Neuronal stem cell (in vitro differentiated cells): ENCODE results near the gene CD44.

Source experiments
- DNase-seq: peaks from one replicate; pipeline ENCODE4 v3.0.0-alpha.2; 2013; ENCODE audit warnings: low spot score
- H2AFZ ChIP-seq: one replicate; pipeline ENCODE4 v1.6.1; 2013; ENCODE audit warnings: mild to moderate bottlenecking, low read length, inconsistent platforms
- H2AK5ac ChIP-seq: 2 replicates; pipeline ENCODE4 v1.6.1; 2013; ENCODE audit warnings: low read depth, mild to moderate bottlenecking, inconsistent platforms, low read length, moderate library complexity, mixed read lengths
- H2BK120ac ChIP-seq: 2 replicates; pipeline ENCODE4 v1.6.1; 2013; ENCODE audit warnings: low read depth, mild to moderate bottlenecking, inconsistent platforms, low read length, moderate library complexity, mixed read lengths
- H2BK12ac ChIP-seq: one replicate; pipeline ENCODE4 v1.6.1; 2013; ENCODE audit warnings: low read length, inconsistent platforms
- H2BK15ac ChIP-seq: 2 replicates; pipeline ENCODE4 v1.6.1; 2013; ENCODE audit warnings: mild to moderate bottlenecking, low read length, inconsistent platforms, mixed read lengths
- H2BK5ac ChIP-seq: one replicate; pipeline ENCODE4 v1.6.1; 2013; ENCODE audit warnings: inconsistent platforms, mild to moderate bottlenecking, low read length, moderate library complexity
- H3K14ac ChIP-seq: one replicate; pipeline ENCODE4 v1.6.1; 2013; ENCODE audit warnings: low read length, inconsistent platforms
- H3K18ac ChIP-seq: 2 replicates; pipeline ENCODE4 v1.6.1; 2013; ENCODE audit warnings: low read length, inconsistent platforms
- H3K23ac ChIP-seq: 2 replicates; pipeline ENCODE4 v1.6.1; 2013; ENCODE audit warnings: low read depth, mild to moderate bottlenecking, mixed read lengths, low read length, inconsistent platforms; ENCODE audit not compliant: poor library complexity
- H3K27ac ChIP-seq: replicated peaks from 3 replicates; pipeline ENCODE4 v1.5.1; 2013; ENCODE audit warnings: low read length, inconsistent platforms
- H3K27me3 ChIP-seq, 3 experiments: 2 replicates each; pipeline ENCODE4 v1.6.1; 2013; ENCODE audit warnings: low read length in 3 of 3, mild to moderate bottlenecking in 2 of 3, inconsistent platforms in 1 of 3, low read depth in 1 of 3, mixed read lengths in 1 of 3, moderate library complexity in 1 of 3; ENCODE audit not compliant: control insufficient read depth in 3 of 3, insufficient read depth in 3 of 3
- H3K36me3 ChIP-seq, 2 donors: replicated peaks in 1 of 2; 2 replicates each; pipeline ENCODE4 v1.6.1; 2013; ENCODE audit warnings: low read length in 2 of 2; ENCODE audit not compliant: control insufficient read depth in 2 of 2, insufficient read depth in 2 of 2
- H3K4ac ChIP-seq: 2 replicates; pipeline ENCODE4 v1.6.1; 2013; ENCODE audit warnings: inconsistent platforms, mild to moderate bottlenecking, low read length, moderate library complexity
- H3K4me1 ChIP-seq, 2 donors: 1 replicate in 1 of 2; 2 replicates in 1 of 2; pipeline ENCODE4 v1.6.1; 2013; ENCODE audit warnings: low read length in 2 of 2, low read depth in 1 of 2; ENCODE audit not compliant: control insufficient read depth in 2 of 2, insufficient read depth in 1 of 2
- H3K4me2 ChIP-seq: one replicate; pipeline ENCODE4 v1.6.1; 2013; ENCODE audit warnings: mild to moderate bottlenecking, low read length, inconsistent platforms; ENCODE audit not compliant: insufficient read depth, poor library complexity, severe bottlenecking
- H3K4me3 ChIP-seq, 2 donors: 2 replicates each; pipeline ENCODE4 v1.5.1; 2013; ENCODE audit warnings: low read length in 2 of 2, mild to moderate bottlenecking in 2 of 2, inconsistent platforms in 1 of 2, moderate library complexity in 1 of 2
- H3K79me1 ChIP-seq: one replicate; pipeline ENCODE4 v1.6.1; 2013; ENCODE audit warnings: low read depth, mild to moderate bottlenecking, inconsistent platforms, low read length, moderate library complexity
- H3K9ac ChIP-seq: one replicate; pipeline ENCODE4 v1.6.1; 2013; ENCODE audit warnings: mild to moderate bottlenecking, low read depth, low read length, inconsistent platforms; ENCODE audit not compliant: poor library complexity
- H3K9me3 ChIP-seq, 2 donors: replicated peaks in 1 of 2; 2 replicates each; pipeline versions ENCODE3 to v1.6.1; 2013; ENCODE audit warnings: low read length in 2 of 2, mild to moderate bottlenecking in 2 of 2, inconsistent platforms in 1 of 2, low read depth in 1 of 2, mixed read lengths in 1 of 2, moderate library complexity in 1 of 2; ENCODE audit not compliant: control insufficient read depth in 2 of 2, insufficient read depth in 1 of 2
- H4K8ac ChIP-seq: one replicate; pipeline ENCODE4 v1.6.1; 2013; ENCODE audit warnings: low read depth, mild to moderate bottlenecking, inconsistent platforms, low read length, moderate library complexity
- H4K91ac ChIP-seq: one replicate; pipeline ENCODE4 v1.6.1; 2013; ENCODE audit warnings: low read length, low read depth, mild to moderate bottlenecking, inconsistent platforms; ENCODE audit not compliant: poor library complexity
- WGBS, 2 donors: extraction: QIAGEN DNeasy Blood & Tissue Kit; methylation state at CpG; one replicate each; pipeline ENCODE4 v1.1.7; 2013; ENCODE audit warnings: missing lambda C conversion rate in 2 of 2, mixed read lengths in 1 of 2; ENCODE audit not compliant: insufficient read length in 2 of 2, insufficient replicate concordance in 1 of 2; ENCODE audit errors: extremely low coverage in 2 of 2; 5-methylcytosine and 5-hydroxymethylcytosine counted together

CD44 gene

GRCh38 chr11:35146074-35146521 lies 7.1 kb downstream of the CD44 start:
- no peaks in the 10 kb centered on the region for H3K79me1 ChIP-seq
- no peak overlapping the region for H4K8ac ChIP-seq

GRCh38 chr11:35146711-35147110 lies 7.7 kb downstream of the CD44 start:
- Histone ChIP-seq H3K27ac (no peak overlapping the region), H2BK120ac (no peak overlapping the region), H3K27me3 (no peaks in the 10 kb centered on the region), H3K36me3 (no peaks in the 10 kb centered on the region), H3K4me1 (no peaks in the 10 kb centered on the region), H3K14ac (no peak overlapping the region), H2BK15ac (no peak overlapping the region), H3K9me3 (peaks cover 0 to 3% of the 10 kb centered on the region in 2 donors), H3K4me3 (no peak overlapping the region), H2BK5ac (no peak overlapping the region), H3K18ac (no peak overlapping the region), H2AFZ (no peak overlapping the region), H3K79me1 (no peaks in the 10 kb centered on the region), H3K4me2 (no peak overlapping the region), H3K23ac (no peak overlapping the region), H4K8ac (no peak overlapping the region), H2AK5ac (no peak overlapping the region), H4K91ac (no peak overlapping the region), H2BK12ac (no peak overlapping the region), H3K4ac (no peak overlapping the region), H3K9ac (no peak overlapping the region)
- no CpG with 5 or more reads among the region's 2 CpGs for WGBS, 2 donors
- DNase-seq = no peak

More at GRCh38 chr11:35146074-35146521, 7.1 kb downstream of the CD44 start:
- Histone ChIP-seq H3K36me3 (no peaks in the 10 kb centered on the region), H3K9me3 (peaks cover 0 to 3% of the 10 kb centered on the region in 2 donors), H3K14ac (no peak overlapping the region), H3K27ac (no peak overlapping the region), H2BK15ac (no peak overlapping the region), H2BK5ac (no peak overlapping the region), H2AFZ (no peak overlapping the region), H3K4me2 (no peak overlapping the region), H3K4me1 (no peaks in the 10 kb centered on the region), H2AK5ac (no peak overlapping the region), H3K18ac (no peak overlapping the region), H3K4ac (no peak overlapping the region), H3K9ac (no peak overlapping the region), H2BK120ac (no peak overlapping the region), H3K4me3 (no peak overlapping the region), H3K23ac (no peak overlapping the region), H4K91ac (no peak overlapping the region), H2BK12ac (no peak overlapping the region), H3K27me3 (peaks cover 0 to 2% (median 1%) of the 10 kb centered on the region in 3 experiments)
- no CpG with 5 or more reads among the region's 7 CpGs for WGBS, 2 donors
- DNase-seq = no peak

- no peak overlapping the region for H4K91ac ChIP-seq
- H3K36me3 ChIP-seq = no peaks in the 10 kb centered on the region
- no peak overlapping the region for H3K27ac ChIP-seq
- H3K79me1 ChIP-seq = no peaks in the 10 kb centered on the region
- H3K9me3 ChIP-seq = peaks cover 0 to 3% of the 10 kb centered on the region in 2 donors
- no peak overlapping the region for H2BK12ac ChIP-seq
- H3K4ac ChIP-seq = no peak overlapping the region
- no CpG with 5 or more reads among the region's 1 CpG for WGBS, 2 donors
- no peak overlapping the region for H2BK120ac ChIP-seq
- H2AK5ac ChIP-seq = no peak overlapping the region
- no peak overlapping the region for H2BK5ac ChIP-seq
- H3K4me3 ChIP-seq = no peak overlapping the region
- H3K23ac ChIP-seq = no peak overlapping the region
- no peak overlapping the region for H2BK15ac ChIP-seq
- H3K27me3 ChIP-seq = no peaks in the 10 kb centered on the region
- DNase-seq = no peak
- H3K18ac ChIP-seq = no peak overlapping the region
- no peak overlapping the region for H4K8ac ChIP-seq
- no peak overlapping the region for H3K4me2 ChIP-seq
- H3K9ac ChIP-seq = no peak overlapping the region
- no peak overlapping the region for H3K14ac ChIP-seq
- peaks cover 2 to 5% of the 10 kb centered on the region in 2 donors for H3K4me1 ChIP-seq
- H2AFZ ChIP-seq = no peak overlapping the region
Observed at GRCh38 chr11:35147235-35147634, 8.3 kb downstream of the CD44 start.

- no peak overlapping the region for H2AFZ ChIP-seq
- no peak overlapping the region for H2BK12ac ChIP-seq
- no peak overlapping the region for H2BK5ac ChIP-seq
- no peak overlapping the region for H3K4me2 ChIP-seq
- H3K4ac ChIP-seq = no peak overlapping the region
- peaks cover 2 to 9% of the 10 kb centered on the region in 2 donors for H3K4me1 ChIP-seq
- no peak overlapping the region for H2BK15ac ChIP-seq
- no peak overlapping the region for H3K9ac ChIP-seq
- no peak overlapping the region for H3K23ac ChIP-seq
- no peaks in the 10 kb centered on the region for H3K27me3 ChIP-seq
- peaks cover 0 to 3% of the 10 kb centered on the region in 2 donors for H3K9me3 ChIP-seq
- WGBS, 2 donors = no CpG with 5 or more reads among the region's 5 CpGs
- H3K79me1 ChIP-seq = no peaks in the 10 kb centered on the region
- no peak overlapping the region for H3K18ac ChIP-seq
- H3K14ac ChIP-seq = no peak overlapping the region
- no peak overlapping the region for H4K91ac ChIP-seq
- no peak for DNase-seq
- no peak overlapping the region for H3K27ac ChIP-seq
- H2BK120ac ChIP-seq = no peak overlapping the region
- H2AK5ac ChIP-seq = no peak overlapping the region
- H4K8ac ChIP-seq = no peak overlapping the region
- H3K4me3 ChIP-seq = no peak overlapping the region
- no peaks in the 10 kb centered on the region for H3K36me3 ChIP-seq
Observed at GRCh38 chr11:35148163-35148837, 9.3 kb downstream of the CD44 start.
